Measurements from ENCODE around the gene IRX4.

The IRX4 gene

DNA sequence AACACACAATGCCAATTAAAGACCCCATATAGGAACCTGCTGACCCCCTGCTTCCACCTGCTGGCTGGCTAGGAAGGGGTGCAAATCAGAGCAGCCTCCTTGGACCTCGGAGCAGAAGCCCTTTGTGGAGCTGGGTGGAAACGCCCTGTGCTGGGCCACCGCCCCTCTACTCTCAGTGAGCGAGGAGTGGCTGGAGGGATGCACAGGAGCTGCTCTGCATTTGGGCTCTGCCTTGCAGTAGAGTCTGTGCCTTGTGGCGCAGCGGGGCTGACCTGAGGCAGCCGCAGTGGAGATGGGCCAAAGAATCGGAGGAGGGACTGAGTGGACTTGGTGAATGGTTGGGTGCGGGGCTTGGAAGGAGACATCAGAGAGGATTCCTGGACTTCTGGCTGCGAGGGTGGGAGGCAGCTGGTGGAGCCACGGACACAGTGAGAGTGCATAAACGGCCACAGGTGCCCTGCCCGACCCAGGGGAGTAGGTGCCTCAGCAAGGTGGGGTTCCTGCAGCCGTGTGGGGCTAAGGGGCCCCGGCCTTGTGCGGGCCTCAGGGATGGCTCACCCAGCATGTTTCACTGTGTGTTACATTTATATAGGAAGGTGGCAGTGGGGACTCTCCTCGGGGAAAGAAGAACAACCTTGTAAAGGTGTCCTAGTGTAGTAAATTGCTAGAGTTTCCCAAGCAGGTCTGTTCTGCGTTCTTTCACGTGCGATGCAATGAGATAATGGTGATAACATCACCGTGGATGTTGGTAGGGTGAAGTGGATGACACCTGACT, 14.1 kb upstream of the IRX4 start:
- H3K4me1 ChIP-seq (ENCODE audit: control insufficient read depth, low read depth, low read length) = no peaks in the 10 kb centered on the region
- H3K9ac ChIP-seq (ENCODE audit: low read length) = no peak overlapping the region
- H3K9me3 ChIP-seq (ENCODE audit: control insufficient read depth, low read depth, low read length) = no peaks in the 10 kb centered on the region
- H3K4me3 ChIP-seq (ENCODE audit: low read length) = no peak overlapping the region
- no peaks in the 10 kb centered on the region for H3K36me3 ChIP-seq (ENCODE audit: control insufficient read depth, low read depth, low read length)
- H3K27ac ChIP-seq (ENCODE audit: low read length) = no peak overlapping the region
- H3K27me3 ChIP-seq (ENCODE audit: control insufficient read depth, insufficient read depth, low read length) = peaks cover 4% of the 10 kb centered on the region

- Histone ChIP-seq H3K27ac (ENCODE audit: low read length) (no peak overlapping the region), H3K4me3 (ENCODE audit: low read length) (no peak overlapping the region), H3K36me3 (ENCODE audit: control insufficient read depth, low read depth, low read length) (no peaks in the 10 kb centered on the region), H3K9ac (ENCODE audit: low read length) (no peak overlapping the region), H3K9me3 (ENCODE audit: control insufficient read depth, low read depth, low read length) (no peaks in the 10 kb centered on the region), H3K27me3 (ENCODE audit: control insufficient read depth, insufficient read depth, low read length) (peaks cover 10% of the 10 kb centered on the region), H3K4me1 (ENCODE audit: control insufficient read depth, low read depth, low read length) (no peaks in the 10 kb centered on the region)
Observed at GRCh38 chr5:1895739-1896420, 13.2 kb upstream of the IRX4 start.

- no peaks in the 10 kb centered on the region for H3K4me1 ChIP-seq (ENCODE audit: control insufficient read depth, low read depth, low read length)
- no peaks in the 10 kb centered on the region for H3K36me3 ChIP-seq (ENCODE audit: control insufficient read depth, low read depth, low read length)
- H3K9ac ChIP-seq (ENCODE audit: low read length) = no peak overlapping the region
- peaks cover 26% of the 10 kb centered on the region for H3K27me3 ChIP-seq (ENCODE audit: control insufficient read depth, insufficient read depth, low read length)
- no peak overlapping the region for H3K27ac ChIP-seq (ENCODE audit: low read length)
- H3K4me3 ChIP-seq (ENCODE audit: low read length) = no peak overlapping the region
- no peaks in the 10 kb centered on the region for H3K9me3 ChIP-seq (ENCODE audit: control insufficient read depth, low read depth, low read length)
Observed at GRCh38 chr5:1894243-1894642, 11.5 kb upstream of the IRX4 start.

- H3K9me3 ChIP-seq (ENCODE audit: control insufficient read depth, low read depth, low read length) = no peaks in the 10 kb centered on the region
- H3K4me3 ChIP-seq (ENCODE audit: low read length) = no peak overlapping the region
- H3K36me3 ChIP-seq (ENCODE audit: control insufficient read depth, low read depth, low read length) = no peaks in the 10 kb centered on the region
- no peak overlapping the region for H3K9ac ChIP-seq (ENCODE audit: low read length)
- H3K4me1 ChIP-seq (ENCODE audit: control insufficient read depth, low read depth, low read length) = no peaks in the 10 kb centered on the region
- H3K27me3 ChIP-seq (ENCODE audit: control insufficient read depth, insufficient read depth, low read length) = peaks cover 31% of the 10 kb centered on the region
- no peak overlapping the region for H3K27ac ChIP-seq (ENCODE audit: low read length)
Observed at GRCh38 chr5:1893754-1894153, 11.0 kb upstream of the IRX4 start.

- peaks cover 40% of the 10 kb centered on the region for H3K27me3 ChIP-seq (ENCODE audit: control insufficient read depth, insufficient read depth, low read length)
- no peaks in the 10 kb centered on the region for H3K36me3 ChIP-seq (ENCODE audit: control insufficient read depth, low read depth, low read length)
- H3K4me3 ChIP-seq (ENCODE audit: low read length) = no peak overlapping the region
- H3K27ac ChIP-seq (ENCODE audit: low read length) = no peak overlapping the region
- H3K4me1 ChIP-seq (ENCODE audit: control insufficient read depth, low read depth, low read length) = no peaks in the 10 kb centered on the region
- no peak overlapping the region for H3K9ac ChIP-seq (ENCODE audit: low read length)
- no peaks in the 10 kb centered on the region for H3K9me3 ChIP-seq (ENCODE audit: control insufficient read depth, low read depth, low read length)
Observed at GRCh38 chr5:1892685-1893445, 10.1 kb upstream of the IRX4 start.

- Histone ChIP-seq H3K9ac (ENCODE audit: low read length) (no peak overlapping the region), H3K27ac (ENCODE audit: low read length) (no peak overlapping the region), H3K27me3 (ENCODE audit: control insufficient read depth, insufficient read depth, low read length) (peaks cover 46% of the 10 kb centered on the region), H3K36me3 (ENCODE audit: control insufficient read depth, low read depth, low read length) (no peaks in the 10 kb centered on the region), H3K4me1 (ENCODE audit: control insufficient read depth, low read depth, low read length) (no peaks in the 10 kb centered on the region), H3K9me3 (ENCODE audit: control insufficient read depth, low read depth, low read length) (no peaks in the 10 kb centered on the region), H3K4me3 (ENCODE audit: low read length) (no peak overlapping the region)
Observed at GRCh38 chr5:1892211-1892610, 9.5 kb upstream of the IRX4 start.

- no peak overlapping the region for H3K27ac ChIP-seq (ENCODE audit: low read length)
- H3K9ac ChIP-seq (ENCODE audit: low read length) = no peak overlapping the region
- H3K4me1 ChIP-seq (ENCODE audit: control insufficient read depth, low read depth, low read length) = no peaks in the 10 kb centered on the region
- H3K4me3 ChIP-seq (ENCODE audit: low read length) = no peak overlapping the region
- H3K27me3 ChIP-seq (ENCODE audit: control insufficient read depth, insufficient read depth, low read length) = peaks cover 55% of the 10 kb centered on the region
- no peaks in the 10 kb centered on the region for H3K9me3 ChIP-seq (ENCODE audit: control insufficient read depth, low read depth, low read length)
- no peaks in the 10 kb centered on the region for H3K36me3 ChIP-seq (ENCODE audit: control insufficient read depth, low read depth, low read length)
Observed at GRCh38 chr5:1891391-1891790, 8.7 kb upstream of the IRX4 start.

DNA sequence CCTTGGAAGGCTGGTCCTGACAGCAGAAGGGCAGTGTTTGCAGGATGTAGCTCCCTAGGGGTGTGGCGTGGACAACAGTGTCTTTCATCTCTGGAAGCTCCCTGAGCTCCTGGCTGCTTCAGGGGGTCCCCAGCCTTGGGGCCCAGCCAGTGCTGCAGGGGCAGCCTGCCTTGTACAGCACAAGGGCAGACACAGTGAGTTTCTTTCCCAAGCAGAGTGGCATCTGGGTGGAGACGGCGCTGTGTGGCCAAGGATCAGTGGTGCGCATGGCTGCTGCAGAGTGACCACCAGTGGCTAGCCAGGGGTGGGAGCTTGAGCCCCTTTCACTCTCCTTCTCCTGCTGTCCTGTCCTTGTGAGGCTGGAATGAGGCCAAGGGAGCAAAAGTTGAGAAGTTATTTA, 7.6 kb upstream of the IRX4 start:
- no peaks in the 10 kb centered on the region for H3K9me3 ChIP-seq (ENCODE audit: control insufficient read depth, low read depth, low read length)
- H3K27me3 ChIP-seq (ENCODE audit: control insufficient read depth, insufficient read depth, low read length) = peaks cover 66% of the 10 kb centered on the region
- no peak overlapping the region for H3K9ac ChIP-seq (ENCODE audit: low read length)
- no peak overlapping the region for H3K4me3 ChIP-seq (ENCODE audit: low read length)
- peaks cover 4% of the 10 kb centered on the region for H3K4me1 ChIP-seq (ENCODE audit: control insufficient read depth, low read depth, low read length)
- no peak overlapping the region for H3K27ac ChIP-seq (ENCODE audit: low read length)
- no peaks in the 10 kb centered on the region for H3K36me3 ChIP-seq (ENCODE audit: control insufficient read depth, low read depth, low read length)

- H3K4me3 ChIP-seq (ENCODE audit: low read length) = no peak overlapping the region
- no peaks in the 10 kb centered on the region for H3K36me3 ChIP-seq (ENCODE audit: control insufficient read depth, low read depth, low read length)
- H3K9ac ChIP-seq (ENCODE audit: low read length) = no peak overlapping the region
- peaks cover 74% of the 10 kb centered on the region for H3K27me3 ChIP-seq (ENCODE audit: control insufficient read depth, insufficient read depth, low read length)
- no peaks in the 10 kb centered on the region for H3K9me3 ChIP-seq (ENCODE audit: control insufficient read depth, low read depth, low read length)
- H3K4me1 ChIP-seq (ENCODE audit: control insufficient read depth, low read depth, low read length) = peaks cover 10% of the 10 kb centered on the region
- H3K27ac ChIP-seq (ENCODE audit: low read length) = no peak overlapping the region
Observed at GRCh38 chr5:1889321-1890065, 6.8 kb upstream of the IRX4 start.

DNA sequence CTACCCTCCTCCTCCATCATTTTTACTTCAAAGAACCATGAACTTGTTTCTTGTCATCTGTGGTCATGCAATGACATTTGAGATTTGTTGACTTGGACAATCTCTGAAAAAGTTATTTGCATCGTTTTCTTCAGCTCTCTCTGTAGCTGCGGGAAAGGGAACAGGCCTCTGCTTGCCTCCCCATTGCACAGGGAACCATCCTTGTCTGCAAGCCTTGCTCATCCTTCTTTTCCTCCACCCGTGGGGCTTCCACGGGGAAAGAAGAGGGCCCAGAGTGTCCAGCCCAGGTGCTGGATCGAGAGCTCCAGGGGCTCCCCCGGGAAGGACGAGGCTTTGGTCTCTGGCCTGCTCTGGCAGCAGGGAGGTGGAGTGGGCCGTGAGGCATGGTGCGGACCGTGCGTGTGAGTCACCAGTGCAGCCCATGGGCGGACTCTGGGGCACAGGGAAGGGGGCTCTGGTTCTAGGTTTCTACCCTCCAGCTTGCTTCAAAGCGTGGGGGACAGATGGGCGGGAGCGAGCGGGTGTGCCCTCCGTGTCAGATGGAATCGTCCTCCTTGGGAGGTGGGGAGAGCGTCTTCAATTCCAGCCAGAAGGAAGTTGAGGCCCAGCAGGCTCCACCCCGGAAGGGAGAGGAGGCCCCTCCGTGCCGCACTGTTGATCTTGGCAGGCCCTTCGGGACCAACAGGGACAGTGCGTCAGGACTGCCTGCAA, 6.0 kb upstream of the IRX4 start:
- H3K27me3 ChIP-seq (ENCODE audit: control insufficient read depth, insufficient read depth, low read length) = peaks cover 82% of the 10 kb centered on the region

More for the DNA sequence above, 6.0 kb upstream of the IRX4 start:
- Histone ChIP-seq H3K27ac (ENCODE audit: low read length) (no peak overlapping the region), H3K4me1 (ENCODE audit: control insufficient read depth, low read depth, low read length) (peaks cover 15% of the 10 kb centered on the region), H3K9ac (ENCODE audit: low read length) (no peak overlapping the region), H3K4me3 (ENCODE audit: low read length) (no peak overlapping the region), H3K36me3 (ENCODE audit: control insufficient read depth, low read depth, low read length) (no peaks in the 10 kb centered on the region), H3K9me3 (ENCODE audit: control insufficient read depth, low read depth, low read length) (no peaks in the 10 kb centered on the region)
